Right lung (tissue), 5 donors: ENCODE results near the gene ZKSCAN2. TPM values are rescaled to one million over a fixed set of nuclear protein-coding genes. Genes with fewer than 3 reads are reported as not detected.

ENCODE experiments used
- DNase-seq, 2 donors: peaks; one replicate each; pipeline ENCODE4 v3.0.0-alpha.2; 2013
- polyA plus RNA-seq, 5 donors: library from polyadenylated mRNA; unstranded; fragments of 120-200 nt; gene quantifications; one replicate each; pipeline versions ENCODE4 v1.2.1 to v1.2.3, GENCODE V29; 2013; ENCODE audit warnings: inconsistent platforms in 1 of 5, low replicate concordance in 1 of 5; ENCODE audit not compliant: insufficient read length in 5 of 5, insufficient read depth in 1 of 5

Gene ZKSCAN2
- polyA plus RNA-seq, 5 donors = 7.4 to 10.6 (median 9.7) TPM

DNA sequence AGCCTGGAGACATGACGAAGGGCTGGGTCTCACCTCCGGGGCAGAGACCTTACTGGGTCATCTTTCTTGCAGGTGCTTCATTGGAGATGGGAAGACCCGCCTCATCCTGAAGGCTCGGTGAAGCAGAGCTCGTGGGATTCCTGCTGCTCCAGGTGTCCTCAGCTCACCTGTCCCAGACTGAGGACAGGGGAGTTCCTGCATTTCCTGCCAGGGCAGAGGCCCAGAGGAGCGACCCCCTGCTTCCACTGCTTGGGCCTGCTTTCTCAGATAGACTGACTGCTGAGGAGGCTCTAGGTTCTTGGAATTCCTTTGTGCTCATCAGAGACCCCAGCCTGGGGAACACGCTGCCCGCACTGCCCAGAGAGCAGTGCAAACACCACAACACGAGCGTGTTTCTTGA, 29.3 kb downstream of the ZKSCAN2 start:
- no peak for DNase-seq

- no peak for DNase-seq
Observed at GRCh38 chr16:25224731-25225319, 32.8 kb downstream of the ZKSCAN2 start.

DNA sequence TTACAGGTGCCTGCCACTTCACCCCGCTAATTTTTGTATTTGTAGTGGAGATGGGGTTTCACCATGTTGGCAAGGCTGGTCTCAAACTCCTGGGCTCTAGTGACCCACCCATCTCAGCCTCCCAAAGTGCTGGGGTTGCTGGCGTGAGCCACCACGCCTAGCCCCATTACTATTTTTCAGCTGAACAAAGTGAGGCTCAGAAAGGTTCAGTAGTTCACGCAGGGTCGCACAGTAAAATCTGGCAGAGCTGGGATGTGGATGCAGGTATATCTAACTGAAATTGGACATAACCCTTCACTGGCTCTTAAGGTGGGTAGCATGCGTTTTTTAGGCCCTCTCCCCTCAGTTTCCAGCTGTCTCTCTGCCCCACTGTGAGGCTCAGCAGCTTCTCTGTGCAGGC, 33.7 kb downstream of the ZKSCAN2 start:
- DNase-seq = no peak

- no peak for DNase-seq
Observed at GRCh38 chr16:25222959-25223358, 34.7 kb downstream of the ZKSCAN2 start.

DNA sequence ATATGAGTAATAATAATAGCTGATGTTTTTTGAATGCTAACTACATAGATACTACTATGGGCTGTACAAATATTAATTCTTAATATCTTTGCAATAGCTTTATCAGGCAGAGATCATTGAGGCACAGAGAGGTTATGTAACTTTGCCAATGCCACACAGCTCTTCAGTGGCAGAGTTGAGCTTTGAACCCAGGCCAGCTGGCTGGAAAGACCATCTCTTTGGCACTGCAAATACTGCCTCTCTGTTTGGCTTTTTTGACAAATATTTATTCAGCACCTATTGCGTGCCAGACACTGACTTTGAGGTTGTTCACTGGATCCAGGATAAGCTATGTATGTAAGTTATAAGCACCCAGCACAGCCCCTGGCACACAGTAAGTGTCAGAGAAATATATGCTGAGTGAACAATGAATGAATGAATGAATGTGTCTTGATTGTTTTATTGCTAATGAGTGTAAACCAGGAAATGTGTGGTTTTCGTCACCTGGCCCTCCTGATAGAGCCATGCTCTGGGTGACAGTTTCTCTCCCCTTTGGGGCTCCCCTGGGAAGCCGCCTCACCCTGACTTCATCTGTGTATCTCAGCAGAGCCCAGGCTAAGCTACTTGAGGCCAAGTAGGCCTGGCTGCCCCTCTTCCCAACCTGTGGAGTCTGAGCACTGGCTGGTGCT, 38.4 kb downstream of the ZKSCAN2 start:
- no peak for DNase-seq

DNA sequence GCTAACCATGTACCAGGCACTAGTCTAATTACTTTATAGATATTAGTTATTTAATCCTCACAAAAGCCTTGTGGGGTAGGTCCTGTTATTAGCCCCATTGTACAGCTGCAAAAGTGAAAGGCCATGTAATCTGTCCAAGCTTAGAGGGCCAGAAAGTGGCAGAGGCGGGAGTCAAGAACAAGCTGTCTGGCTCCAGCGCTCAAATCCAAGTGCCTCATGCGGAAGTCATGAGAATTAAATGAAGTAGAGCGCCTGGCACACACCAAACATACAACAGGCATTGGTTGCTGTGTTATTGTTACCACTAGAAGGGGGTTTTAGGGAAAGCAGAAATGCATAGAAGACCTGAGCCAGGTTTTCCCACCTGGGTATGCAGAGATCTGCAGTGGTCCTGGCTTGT, 39.7 kb downstream of the ZKSCAN2 start:
- no peak for DNase-seq

GRCh38 chr16:25217112-25217511, 40.5 kb downstream of the ZKSCAN2 start:
- no peak for DNase-seq

DNA sequence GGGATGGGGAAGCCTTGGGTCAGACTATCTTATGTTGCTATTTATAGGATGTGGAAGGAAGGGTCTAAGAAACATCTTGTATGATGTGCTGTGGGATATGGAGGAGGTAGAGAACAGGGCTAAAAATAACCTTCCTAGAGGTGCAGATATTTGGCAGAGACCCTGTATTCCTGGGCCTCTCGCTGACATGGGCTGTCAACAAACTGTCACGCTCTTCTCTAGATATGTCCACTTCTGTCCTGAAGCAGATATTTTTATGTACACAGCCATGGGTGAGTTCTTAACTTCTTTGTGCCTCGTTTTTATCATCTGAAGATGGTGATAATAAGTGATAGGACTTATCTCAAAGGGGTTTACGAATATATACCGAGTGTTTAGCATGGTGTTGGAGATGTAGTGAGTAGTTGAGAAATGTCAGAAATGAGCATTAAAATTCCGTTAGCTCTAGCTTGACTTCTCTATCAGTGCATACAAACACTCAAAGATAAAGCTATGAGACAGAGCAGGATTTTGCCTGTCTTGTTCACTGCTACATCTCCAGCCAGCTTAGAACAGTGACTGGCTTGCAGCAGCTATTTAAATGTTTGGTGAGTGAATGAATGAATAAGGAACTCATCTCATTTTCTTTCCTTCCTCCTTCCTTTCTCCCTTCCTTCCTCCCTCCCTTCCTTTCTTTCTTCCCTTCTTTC, 43.8 kb downstream of the ZKSCAN2 start:
- no peak for DNase-seq

GRCh38 chr16:25212636-25213035, 45.0 kb downstream of the ZKSCAN2 start:
- no peak for DNase-seq

DNA sequence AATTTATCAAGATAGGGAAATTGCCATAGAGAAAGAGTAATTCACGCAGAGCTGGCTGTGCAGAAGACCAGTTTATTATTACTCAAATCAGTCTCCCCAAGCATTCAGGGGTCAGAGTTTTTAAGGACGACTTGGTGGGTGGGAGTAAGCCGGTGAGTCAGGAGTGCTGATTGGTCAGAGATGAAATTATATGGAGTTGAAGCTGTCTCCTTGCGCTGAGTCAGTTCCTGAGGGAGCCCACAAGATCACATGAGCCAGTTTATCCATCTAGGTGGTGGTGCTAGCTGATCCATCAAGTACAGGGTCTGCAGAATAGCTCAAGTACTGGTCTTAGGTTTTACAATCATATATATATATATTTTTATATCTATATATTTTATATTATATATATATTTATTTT, 46.9 kb downstream of the ZKSCAN2 start:
- no peak for DNase-seq

DNA sequence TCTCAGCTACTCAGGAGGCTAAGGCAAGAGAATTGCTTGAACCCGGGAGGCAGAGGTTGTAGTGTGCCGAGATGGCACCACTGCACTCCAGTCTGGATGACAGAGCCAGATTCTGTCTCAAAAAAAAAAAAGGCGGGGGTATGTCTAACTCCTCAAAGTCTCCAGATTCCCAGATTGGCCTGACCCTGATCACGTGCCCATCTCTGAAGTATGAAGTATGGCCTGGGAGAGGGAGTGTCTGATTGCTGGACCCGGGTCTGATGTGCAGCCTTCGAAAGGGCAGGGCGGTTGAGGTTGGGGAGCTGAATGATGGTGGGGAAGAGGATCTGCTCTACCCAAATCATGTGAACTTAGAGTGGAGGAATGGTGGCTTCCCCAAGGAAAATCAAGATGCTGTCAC, 58.2 kb downstream of the ZKSCAN2 start:
- DNase-seq = no peak

DNA sequence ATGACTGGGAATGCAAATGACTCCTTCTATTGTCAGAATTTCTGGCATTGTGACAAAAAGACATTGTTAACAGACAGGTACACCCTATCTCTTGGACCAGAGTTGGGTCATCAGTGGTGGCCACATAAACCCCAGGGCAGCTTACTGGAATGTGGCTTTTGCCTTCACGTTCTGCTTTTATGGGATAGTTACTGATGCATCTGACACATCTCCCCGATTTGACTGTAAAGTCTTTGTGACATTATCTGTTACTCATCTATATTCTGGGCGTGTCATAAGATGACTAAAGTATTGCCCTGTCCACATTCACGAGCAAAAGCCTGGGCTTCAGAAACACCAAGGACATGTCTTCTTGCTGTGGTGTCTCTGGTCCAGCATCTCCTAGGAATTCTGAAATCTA, 59.6 kb downstream of the ZKSCAN2 start:
- no peak for DNase-seq

DNA sequence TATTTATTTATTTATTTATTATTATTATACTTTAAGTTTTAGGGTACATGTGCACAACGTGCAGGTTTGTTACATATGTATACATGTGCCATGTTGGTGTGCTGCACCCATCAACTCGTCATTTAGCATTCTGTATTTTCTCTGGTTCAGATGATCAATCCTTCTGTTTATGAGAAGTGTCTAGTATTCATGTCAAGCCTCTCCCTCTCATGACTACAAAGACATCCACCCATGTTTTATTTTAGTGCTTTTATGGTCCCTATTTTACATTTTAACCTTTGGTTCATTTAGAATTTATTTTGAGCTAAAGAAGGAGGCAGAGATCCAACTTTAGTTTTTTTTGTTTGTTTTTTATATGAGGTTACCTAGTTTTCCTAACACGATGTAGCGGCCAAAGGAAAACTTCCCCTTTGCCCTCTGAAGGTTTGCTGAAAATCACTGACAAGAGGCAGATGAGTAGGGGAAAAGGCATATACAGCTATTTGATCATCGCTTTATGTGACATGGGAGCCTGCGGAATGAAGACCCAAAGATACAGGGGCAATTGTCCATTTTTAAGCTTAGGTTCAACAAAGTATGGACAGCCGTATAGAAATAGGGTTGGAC, 63.3 kb downstream of the ZKSCAN2 start:
- DNase-seq = no peak

GRCh38 chr16:25192096-25192495, 65.5 kb downstream of the ZKSCAN2 start:
- no peak for DNase-seq

GRCh38 chr16:25189305-25189704, 68.3 kb downstream of the ZKSCAN2 start:
- DNase-seq = no peak

DNA sequence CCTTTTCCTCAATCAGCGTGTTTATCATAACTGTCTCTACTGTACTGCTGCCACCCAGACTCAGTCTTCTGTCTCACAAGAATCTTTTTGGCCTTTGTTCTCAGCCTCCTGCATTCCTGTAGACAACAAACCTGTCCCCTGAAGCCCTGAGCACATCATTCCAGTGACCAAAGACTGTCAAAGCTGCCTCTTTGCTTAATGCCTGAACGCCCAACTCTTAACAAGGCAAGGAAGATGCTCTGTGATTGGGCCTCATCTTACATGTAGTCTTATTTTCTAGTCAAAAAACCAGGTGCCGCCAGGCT, 70.2 kb downstream of the ZKSCAN2 start:
- no peak for DNase-seq

Other genes starting within 250 kb of the ZKSCAN2 start
- 10 to 100 TPM; 72.5 to 87.6 (median 80.2) TPM for gene ARHGAP17, start 242.5 kb downstream of the ZKSCAN2 start, polyA plus RNA-seq
- gene LCMT1, start 146.1 kb downstream of the ZKSCAN2 start, polyA plus RNA-seq = 10 to 100 TPM; 44.2 to 57.9 (median 49.4) TPM
- under 1 TPM in 2 of 5 donors, not detected in 3; 0.09 to 0.17 TPM for gene AQP8, start 40.9 kb downstream of the ZKSCAN2 start, polyA plus RNA-seq